Measurements from ENCODE around the gene WFDC9.
"Not testable (repeated sequence)": the region's sequence is repeated elsewhere in the genome, so short reads cannot be mapped to it uniquely, and the experiment has no call there.

Gene WFDC9

GRCh38 chr20:45575931-45576330 is 55.2 kb downstream of the WFDC9 start:
- Histone ChIP-seq H3K27me3 (ENCODE audit: insufficient read depth, low read length) (0 out of 2 replicates have a peak, but pooled peaks cover 3% of the 10 kb centered on the region), H3K36me3 (ENCODE audit: insufficient read depth, low read length) (no peaks in the 10 kb centered on the region), H3K4me3 (ENCODE audit: low read depth, low read length) (no peak overlapping the region), H3K4me1 (ENCODE audit: control insufficient read depth, insufficient read depth, low read length, unreplicated experiment) (no peaks in the 10 kb centered on the region), H3K79me2 (ENCODE audit: control insufficient read depth, insufficient read depth, low read length, unreplicated experiment) (no peaks in the 10 kb centered on the region), H3K27ac (ENCODE audit: low read depth, low read length) (no peak overlapping the region), H2AFZ (ENCODE audit: low read length, unreplicated experiment) (no peak overlapping the region)

- not testable (repeated sequence) for H3K79me2 ChIP-seq (ENCODE audit: control insufficient read depth, insufficient read depth, low read length, unreplicated experiment); H3K4me1 ChIP-seq (ENCODE audit: control insufficient read depth, insufficient read depth, low read length, unreplicated experiment); H3K36me3 ChIP-seq (ENCODE audit: insufficient read depth, low read length); H3K27ac ChIP-seq (ENCODE audit: low read depth, low read length); H2AFZ ChIP-seq (ENCODE audit: low read length, unreplicated experiment); H3K4me3 ChIP-seq (ENCODE audit: low read depth, low read length)
- H3K27me3 ChIP-seq (ENCODE audit: insufficient read depth, low read length): peaks cover 13% of the 10 kb centered on the region
Observed at GRCh38 chr20:45569650-45570049, 61.4 kb downstream of the WFDC9 start.

- H3K27me3 ChIP-seq (ENCODE audit: insufficient read depth, low read length): peaks cover 55% of the 10 kb centered on the region
- no peaks in the 10 kb centered on the region for H3K4me1 ChIP-seq (ENCODE audit: control insufficient read depth, insufficient read depth, low read length, unreplicated experiment)
- H3K27ac ChIP-seq (ENCODE audit: low read depth, low read length): no peak overlapping the region
- no peaks in the 10 kb centered on the region for H3K79me2 ChIP-seq (ENCODE audit: control insufficient read depth, insufficient read depth, low read length, unreplicated experiment)
- H3K36me3 ChIP-seq (ENCODE audit: insufficient read depth, low read length): no peaks in the 10 kb centered on the region
- H2AFZ ChIP-seq (ENCODE audit: low read length, unreplicated experiment): no peak overlapping the region
- no peak overlapping the region for H3K4me3 ChIP-seq (ENCODE audit: low read depth, low read length)
Observed at GRCh38 chr20:45564760-45565276, 66.3 kb downstream of the WFDC9 start.

All from ACC112 (cell line).